Endodermal cell (in vitro differentiated cells): ENCODE results near the gene SGO2. TPM values are rescaled to one million over a fixed set of nuclear protein-coding genes. Genes with fewer than 3 reads are reported as not detected.

Source experiments
- DNase-seq: peaks from one replicate; pipeline ENCODE4 v3.0.0-alpha.2; 2017
- H3K27ac ChIP-seq: 2 replicates; pipeline ENCODE4 v1.5.1; 2013; ENCODE audit warnings: mild to moderate bottlenecking, low read depth, low read length, moderate library complexity
- H3K27me3 ChIP-seq: 2 replicates; pipeline ENCODE4 v1.6.1; 2013; ENCODE audit warnings: mild to moderate bottlenecking, low read length, moderate library complexity; ENCODE audit not compliant: insufficient read depth, control insufficient read depth, poor library complexity, severe bottlenecking
- H3K36me3 ChIP-seq: 2 replicates; pipeline ENCODE4 v1.7.0; 2013; ENCODE audit warnings: mild to moderate bottlenecking, low read length, moderate library complexity; ENCODE audit not compliant: control insufficient read depth, insufficient read depth
- H3K4me1 ChIP-seq: one replicate; pipeline ENCODE4 v1.7.0; 2013; ENCODE audit warnings: low read length; ENCODE audit not compliant: control insufficient read depth, insufficient read depth
- H3K4me3 ChIP-seq: 2 replicates; pipeline ENCODE4 v1.5.1; 2013; ENCODE audit warnings: mild to moderate bottlenecking, low read length, moderate library complexity
- H3K9ac ChIP-seq: 2 replicates; pipeline ENCODE4 v1.6.1; 2013; ENCODE audit warnings: mild to moderate bottlenecking, low read length, moderate library complexity; ENCODE audit not compliant: poor library complexity, severe bottlenecking; ENCODE audit errors: extremely low read depth
- H3K9me3 ChIP-seq: 2 replicates; pipeline ENCODE4 v1.6.1; 2013; ENCODE audit warnings: mild to moderate bottlenecking, low read length, moderate library complexity; ENCODE audit not compliant: control insufficient read depth
- H3K27ac Mint-ChIP-seq: 2 replicates; pipeline ENCODE4 v1.8.0; 2020; ENCODE audit warnings: mixed read lengths
- H3K27me3 Mint-ChIP-seq: 2 replicates; pipeline ENCODE4 v1.8.0; 2021; ENCODE audit warnings: mild to moderate bottlenecking, mixed read lengths; ENCODE audit not compliant: insufficient read depth
- H3K36me3 Mint-ChIP-seq: 2 replicates; pipeline ENCODE4 v1.8.0; 2020; ENCODE audit warnings: low read depth, mixed read lengths
- H3K4me1 Mint-ChIP-seq: 2 replicates; pipeline ENCODE4 v1.8.0; 2020; ENCODE audit warnings: mixed read lengths
- H3K4me3 Mint-ChIP-seq: 2 replicates; pipeline ENCODE4 v1.8.0; 2020; ENCODE audit warnings: mild to moderate bottlenecking, moderate library complexity, mixed read lengths
- H3K9me3 Mint-ChIP-seq: 2 replicates; pipeline ENCODE4 v1.8.0; 2020; ENCODE audit warnings: mild to moderate bottlenecking, mixed read lengths
- WGBS, 2 experiments: methylation state at CpG; one replicate each; pipeline versions ENCODE4 v1.1.5 to v1.1.7; 2013; ENCODE audit warnings: missing lambda C conversion rate in 2 of 2, mixed read lengths in 1 of 2; ENCODE audit not compliant: insufficient coverage in 1 of 2, insufficient read length in 1 of 2; 5-methylcytosine and 5-hydroxymethylcytosine counted together
- total RNA-seq, 2 donors: library from RNA; stranded (reverse); fragmentation: NEBNext Ultra II Directional in 1 of 2; extraction: Animal tissue kit (Norgen Biotek cat#: 25700) in 1 of 2; gene quantifications; 2 replicates in 1 of 2; 3 replicates in 1 of 2; pipeline ENCODE4 v1.2.1, GENCODE V29; 2021
- TF ChIP-seq, protein P1 (sequence below): fragments of 200-600 bp; sonication (generic); conservative IDR thresholded peaks from 2 replicates; pipeline ENCODE4 v1.5.0; 2021; ENCODE audit warnings: antibody characterized with exemption, mild to moderate bottlenecking

Gene SGO2
- total RNA-seq, 2 donors from 2014 or later, result 20.0 to 37.8 TPM

GRCh38 chr2:200620606-200621390, 94.8 kb downstream of the SGO2 start:
- Histone ChIP-seq H3K36me3 (no peaks in the 10 kb centered on the region), H3K4me3 (no peak overlapping the region), H3K4me1 (peaks cover 5% of the 10 kb centered on the region), H3K9me3 (no peaks in the 10 kb centered on the region), H3K27me3 (no peaks in the 10 kb centered on the region), H3K9ac (no peak overlapping the region), H3K27ac (no peak overlapping the region)
- Mint-ChIP-seq H3K27ac (no peak overlapping the region), H3K36me3 (no peaks in the 10 kb centered on the region), H3K4me1 (peaks cover 9% of the 10 kb centered on the region), H3K4me3 (no peak overlapping the region), H3K9me3 (no peaks in the 10 kb centered on the region), H3K27me3 (peaks cover 6% of the 10 kb centered on the region)
- TF ChIP-seq, protein P1, sequence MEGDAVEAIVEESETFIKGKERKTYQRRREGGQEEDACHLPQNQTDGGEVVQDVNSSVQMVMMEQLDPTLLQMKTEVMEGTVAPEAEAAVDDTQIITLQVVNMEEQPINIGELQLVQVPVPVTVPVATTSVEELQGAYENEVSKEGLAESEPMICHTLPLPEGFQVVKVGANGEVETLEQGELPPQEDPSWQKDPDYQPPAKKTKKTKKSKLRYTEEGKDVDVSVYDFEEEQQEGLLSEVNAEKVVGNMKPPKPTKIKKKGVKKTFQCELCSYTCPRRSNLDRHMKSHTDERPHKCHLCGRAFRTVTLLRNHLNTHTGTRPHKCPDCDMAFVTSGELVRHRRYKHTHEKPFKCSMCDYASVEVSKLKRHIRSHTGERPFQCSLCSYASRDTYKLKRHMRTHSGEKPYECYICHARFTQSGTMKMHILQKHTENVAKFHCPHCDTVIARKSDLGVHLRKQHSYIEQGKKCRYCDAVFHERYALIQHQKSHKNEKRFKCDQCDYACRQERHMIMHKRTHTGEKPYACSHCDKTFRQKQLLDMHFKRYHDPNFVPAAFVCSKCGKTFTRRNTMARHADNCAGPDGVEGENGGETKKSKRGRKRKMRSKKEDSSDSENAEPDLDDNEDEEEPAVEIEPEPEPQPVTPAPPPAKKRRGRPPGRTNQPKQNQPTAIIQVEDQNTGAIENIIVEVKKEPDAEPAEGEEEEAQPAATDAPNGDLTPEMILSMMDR, result no peak
- DNase-seq, result no peak
- 89 to 97% methylated on average over 6 to 7 of the region's 7 CpGs for WGBS, 2 experiments

DNA sequence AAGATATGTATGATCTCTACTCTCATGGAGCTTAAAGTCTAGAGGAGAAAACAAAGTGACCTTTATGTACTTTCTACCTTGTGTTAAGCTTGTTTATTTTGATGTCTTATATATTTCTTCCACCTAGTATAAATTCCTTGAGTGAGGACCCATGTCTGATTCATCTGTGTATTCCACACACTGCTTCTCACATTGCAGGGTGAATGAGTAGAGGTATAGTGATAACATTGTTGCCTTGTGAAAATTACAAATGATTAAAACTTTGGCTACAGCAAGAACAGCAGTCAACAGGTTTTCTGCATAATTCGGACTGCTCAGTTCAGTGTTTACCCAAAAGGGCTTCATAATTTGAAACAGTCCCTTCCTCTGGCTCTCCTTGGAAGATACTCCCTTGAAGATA, 96.1 kb downstream of the SGO2 start:
- Histone ChIP-seq H3K9me3 (no peaks in the 10 kb centered on the region), H3K27me3 (no peaks in the 10 kb centered on the region), H3K27ac (no peak overlapping the region), H3K4me1 (peaks cover 13% of the 10 kb centered on the region), H3K4me3 (no peak overlapping the region), H3K36me3 (no peaks in the 10 kb centered on the region), H3K9ac (no peak overlapping the region)
- Mint-ChIP-seq H3K9me3 (no peaks in the 10 kb centered on the region), H3K27me3 (peaks cover 6% of the 10 kb centered on the region), H3K4me1 (peaks cover 21% of the 10 kb centered on the region), H3K36me3 (no peaks in the 10 kb centered on the region), H3K27ac (no peak overlapping the region), H3K4me3 (no peak overlapping the region)
- TF ChIP-seq, protein P1, result no peak
- WGBS, 2 experiments, result 96% methylated on average over 1 of the region's 1 CpG; no CpG with 5 or more reads in 1 of the 2 experiments
- no peak for DNase-seq

GRCh38 chr2:200624026-200624425, 98.0 kb downstream of the SGO2 start:
- H3K4me1 ChIP-seq, result peaks cover 14% of the 10 kb centered on the region
- H3K27ac ChIP-seq, result no peak overlapping the region
- Mint-ChIP-seq H3K4me3 (no peak overlapping the region), H3K27ac (no peak overlapping the region), H3K27me3 (peaks cover 9% of the 10 kb centered on the region), H3K9me3 (no peaks in the 10 kb centered on the region), H3K36me3 (no peaks in the 10 kb centered on the region), H3K4me1 (peaks cover 25% of the 10 kb centered on the region)
- no peak overlapping the region for H3K4me3 ChIP-seq
- no peaks in the 10 kb centered on the region for H3K9me3 ChIP-seq
- H3K27me3 ChIP-seq, result no peaks in the 10 kb centered on the region
- no peak for DNase-seq
- H3K36me3 ChIP-seq, result no peaks in the 10 kb centered on the region
- no peak overlapping the region for H3K9ac ChIP-seq
- WGBS, 2 experiments, result 84 to 94% methylated on average over 2 of the region's 2 CpGs
- TF ChIP-seq, protein P1, result no peak
